ENCODE results near the gene MFRP.

Gene MFRP

GRCh38 chr11:119355091-119355843 lies 8.8 kb upstream of the MFRP start:
- no peak for DNase-seq

GRCh38 chr11:119352857-119353260 lies 6.4 kb upstream of the MFRP start:
- no peak for DNase-seq

DNA sequence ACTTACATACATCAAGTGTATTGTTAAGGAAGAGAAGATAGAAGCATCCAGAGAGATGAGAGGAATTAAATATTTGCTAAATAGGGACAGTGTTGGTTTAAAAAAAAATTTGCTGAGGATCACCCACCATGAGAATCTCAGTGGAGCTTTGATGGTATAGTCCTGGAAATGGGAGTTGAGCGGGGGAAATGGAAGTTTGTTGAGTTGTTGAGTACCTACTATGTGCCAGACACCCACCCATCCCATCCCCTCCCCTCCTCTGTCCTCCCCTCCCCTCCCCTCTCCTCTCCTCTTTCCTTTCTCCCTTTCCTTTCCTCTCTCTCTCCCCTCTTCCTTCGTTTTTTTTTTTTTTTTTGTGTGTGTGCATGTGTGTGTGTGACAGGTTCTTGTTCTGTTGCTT lies 4.7 kb upstream of the MFRP start:
- DNase-seq, result no peak

- no peak for DNase-seq
Measured at GRCh38 chr11:119350302-119350701, 3.8 kb upstream of the MFRP start.

DNA sequence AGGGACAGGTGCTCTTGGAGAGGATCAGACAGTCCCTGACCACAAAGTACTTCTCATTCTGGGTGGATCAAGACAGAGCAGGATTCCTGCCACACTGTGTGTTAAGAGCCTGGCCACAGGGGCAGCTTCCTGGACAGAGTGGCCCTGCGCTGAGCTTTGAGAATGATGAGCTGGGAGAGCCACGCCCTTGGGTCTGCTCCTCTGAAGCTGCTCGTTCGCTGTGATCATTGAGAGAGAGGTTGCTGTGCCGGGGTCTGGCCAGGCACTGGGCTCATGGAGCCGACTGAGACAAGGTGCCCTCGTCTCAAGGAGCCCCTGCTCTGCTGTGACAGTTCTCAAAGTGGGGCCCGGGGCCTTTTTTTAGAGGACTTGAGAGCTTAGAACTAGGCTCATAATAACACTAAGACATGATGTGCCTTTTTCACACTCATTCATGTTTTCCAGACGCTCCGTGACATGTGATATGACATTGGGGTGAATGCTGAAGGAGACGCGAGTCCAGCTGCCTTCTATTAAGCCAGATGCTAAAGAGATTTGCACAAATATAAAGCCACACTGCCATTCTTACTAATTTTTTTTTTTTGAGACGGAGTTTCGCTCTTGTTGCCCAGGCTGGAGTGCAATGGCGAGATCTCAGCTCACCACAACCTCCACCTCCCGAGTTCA lies 1.6 kb upstream of the MFRP start:
- DNase-seq, result peak; percentile 10

DNA sequence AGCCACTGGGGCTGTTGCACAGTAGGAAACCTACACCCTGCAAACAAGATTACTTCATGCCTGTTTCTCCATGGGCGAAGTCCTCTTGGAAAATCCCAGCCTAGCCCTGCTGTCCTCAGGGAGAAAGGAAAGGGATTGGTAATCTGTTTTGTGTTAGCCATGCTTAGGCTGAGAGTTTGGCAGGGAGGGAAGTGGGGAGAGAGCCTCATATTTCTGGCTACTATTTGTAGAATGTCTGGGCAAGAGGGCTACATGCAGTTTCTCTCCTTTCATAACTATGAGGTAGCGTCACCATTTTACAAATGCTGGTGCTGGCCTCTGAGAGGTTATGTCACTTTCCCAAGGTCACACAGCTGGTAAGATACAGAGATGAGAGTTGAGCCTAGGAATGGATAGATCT lies 737 bp upstream of the MFRP start:
- DNase-seq, result peak; percentile 11

- DNase-seq, result peak; percentile 5
Measured at GRCh38 chr11:119345685-119346084, 820 bp downstream of the MFRP start.

DNA sequence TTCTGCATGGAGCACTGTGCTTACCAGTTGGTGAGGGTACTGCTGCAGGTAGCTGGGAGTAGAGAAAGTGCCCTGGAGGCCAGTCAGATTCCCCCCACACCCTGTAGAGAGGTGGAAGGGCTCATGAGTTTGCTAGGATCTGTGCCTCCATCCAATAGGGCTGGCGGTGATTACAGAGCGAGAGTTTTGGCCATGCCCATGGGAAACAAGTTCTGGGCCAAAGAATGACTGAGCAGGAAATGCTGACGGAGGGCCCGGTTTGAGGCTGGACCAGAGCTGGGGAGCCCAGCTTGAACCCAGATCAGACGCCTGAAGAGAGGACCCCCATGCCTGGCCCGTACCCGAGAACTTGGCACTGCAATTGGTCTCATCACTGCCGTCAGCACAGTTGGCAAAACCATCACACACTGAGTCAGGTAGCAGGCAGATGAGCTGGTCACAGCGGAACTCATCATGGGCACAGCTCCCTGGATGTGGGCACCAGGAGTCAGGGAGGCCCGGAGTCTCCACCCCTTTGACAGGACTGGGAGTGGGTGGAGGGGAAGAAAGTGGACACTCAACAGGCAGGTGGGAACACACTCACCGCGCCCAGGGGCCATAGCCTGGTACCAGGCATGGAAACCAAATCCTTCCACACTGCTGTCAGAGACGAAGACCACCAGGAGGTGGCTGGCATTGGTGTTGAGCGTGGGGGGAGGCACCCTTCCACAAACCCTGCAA lies 2.1 kb downstream of the MFRP start:
- DNase-seq, result peak; percentile 16

- DNase-seq, result peak; percentile 26
Measured at GRCh38 chr11:119343726-119344125, 2.8 kb downstream of the MFRP start.

GRCh38 chr11:119342362-119343130 lies 4.0 kb downstream of the MFRP start:
- DNase-seq, result peak; percentile 57

GRCh38 chr11:119342023-119342300 lies 4.5 kb downstream of the MFRP start:
- DNase-seq, result no peak

DNA sequence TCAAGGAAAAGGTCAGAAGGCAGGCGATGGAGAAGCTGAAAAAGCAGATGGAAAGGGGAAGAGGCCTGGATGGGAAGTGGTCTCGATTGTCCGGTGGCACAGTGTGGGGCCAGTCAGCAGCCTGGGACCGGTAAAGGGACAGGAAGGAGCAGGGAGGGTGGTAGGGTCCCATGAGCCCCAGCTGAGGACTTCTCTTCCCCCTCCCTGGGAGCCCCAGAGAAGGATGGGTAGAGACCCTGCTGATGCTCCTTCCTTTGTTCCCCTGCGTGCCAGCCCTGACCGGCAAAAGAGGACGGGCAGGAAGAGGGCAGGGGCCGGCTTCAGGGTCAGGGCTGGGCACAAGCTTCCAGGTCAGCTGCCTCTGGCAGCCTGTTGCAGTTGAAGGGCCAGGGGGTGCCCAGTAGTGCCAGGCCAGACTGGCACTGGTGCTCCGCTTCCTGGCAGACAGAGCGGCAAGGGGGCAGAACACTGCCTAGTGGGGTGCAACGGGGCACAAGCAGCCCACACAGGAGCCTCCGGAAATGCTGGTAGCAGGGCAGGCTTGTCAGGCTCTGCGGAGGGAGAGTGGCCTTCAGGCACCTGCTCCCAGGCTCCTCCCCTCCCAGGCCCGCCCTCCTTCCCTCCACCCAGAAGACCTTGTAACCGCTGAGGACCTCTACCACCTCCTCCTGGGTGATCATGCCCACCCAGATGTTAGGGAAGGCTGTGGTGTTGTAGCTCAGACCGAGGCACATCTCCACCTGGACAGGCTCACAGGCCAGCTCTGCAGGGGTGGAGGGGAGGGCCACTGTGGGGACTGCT lies 5.1 kb downstream of the MFRP start:
- peak; percentile 52 for DNase-seq

GRCh38 chr11:119340335-119341221 lies 5.9 kb downstream of the MFRP start, which contains the start of gene C1QTNF5:
Gene C1QTNF5 (minus strand): TSS chr11:119340883. CDS start chr11:119340397, 486 bp downstream.
- peak; percentile 18 for DNase-seq

DNA sequence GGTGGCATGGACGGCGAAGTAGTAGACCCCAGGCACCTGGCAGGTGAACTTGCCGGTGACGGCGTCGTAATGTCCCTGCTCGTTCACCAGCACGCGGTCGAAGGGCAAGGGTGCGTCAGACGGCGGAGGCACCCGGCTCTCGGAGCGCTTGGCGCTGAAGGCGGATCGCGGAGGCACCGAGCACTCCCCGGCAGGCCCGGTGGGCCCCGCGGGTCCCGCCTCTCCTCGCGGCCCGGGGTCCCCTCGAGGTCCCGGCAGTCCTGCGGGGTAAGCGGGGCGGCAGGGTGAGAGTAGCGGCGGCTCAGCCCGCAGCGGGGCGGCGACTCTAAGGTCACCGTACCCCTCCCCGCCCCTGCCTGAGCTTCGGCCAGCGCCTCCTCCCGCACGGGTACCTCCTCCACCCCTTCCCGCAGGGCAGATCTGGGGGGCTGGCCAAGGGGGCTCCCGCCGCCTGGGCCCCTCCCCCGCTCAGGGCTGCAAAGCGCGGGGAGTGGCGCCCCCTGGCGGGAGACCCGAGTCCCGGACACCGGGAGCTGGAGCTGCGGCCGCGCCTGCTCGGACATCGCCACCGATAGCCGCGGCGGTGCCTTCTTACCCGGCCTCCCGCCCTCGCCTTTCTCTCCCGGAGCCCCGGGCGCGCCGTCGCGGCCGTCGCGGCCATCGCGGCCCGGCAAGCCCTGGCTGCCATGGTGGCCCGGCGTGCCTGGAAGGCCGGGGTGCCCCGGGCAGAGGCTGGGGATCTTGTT lies 6.7 kb downstream of the MFRP start:
- peak; percentile 96 for DNase-seq

DNA sequence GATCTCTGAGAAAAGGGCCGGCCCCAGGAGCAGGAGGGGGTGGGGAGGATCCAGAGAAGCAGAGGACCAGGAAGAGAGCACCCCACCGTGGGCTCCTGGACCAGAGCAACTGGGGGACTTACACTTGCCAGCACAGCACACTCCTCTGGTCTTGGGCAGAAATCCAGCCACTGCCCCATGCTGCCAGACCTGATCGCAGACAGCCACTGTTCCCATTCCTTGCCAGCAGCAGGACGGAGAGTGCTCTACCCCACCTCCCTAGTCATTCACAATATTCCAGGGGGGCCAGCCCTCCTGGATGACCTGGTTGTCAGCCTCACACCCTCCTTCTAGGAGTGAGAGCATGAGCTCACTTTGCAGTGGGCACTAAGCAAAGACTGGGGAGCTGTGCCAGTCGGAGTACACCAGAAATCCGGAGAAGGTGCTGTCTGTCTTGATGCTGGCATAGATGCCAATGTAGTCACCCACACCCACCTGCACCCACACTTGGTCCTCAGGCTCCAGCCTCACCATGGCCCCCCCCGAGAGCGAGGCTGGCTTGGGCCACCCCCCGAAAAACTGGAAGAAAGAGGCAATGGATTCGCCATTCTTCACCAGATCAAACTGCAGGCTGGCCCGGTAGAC lies 7.4 kb downstream of the MFRP start:
- DNase-seq, result peak; percentile 63

DNA sequence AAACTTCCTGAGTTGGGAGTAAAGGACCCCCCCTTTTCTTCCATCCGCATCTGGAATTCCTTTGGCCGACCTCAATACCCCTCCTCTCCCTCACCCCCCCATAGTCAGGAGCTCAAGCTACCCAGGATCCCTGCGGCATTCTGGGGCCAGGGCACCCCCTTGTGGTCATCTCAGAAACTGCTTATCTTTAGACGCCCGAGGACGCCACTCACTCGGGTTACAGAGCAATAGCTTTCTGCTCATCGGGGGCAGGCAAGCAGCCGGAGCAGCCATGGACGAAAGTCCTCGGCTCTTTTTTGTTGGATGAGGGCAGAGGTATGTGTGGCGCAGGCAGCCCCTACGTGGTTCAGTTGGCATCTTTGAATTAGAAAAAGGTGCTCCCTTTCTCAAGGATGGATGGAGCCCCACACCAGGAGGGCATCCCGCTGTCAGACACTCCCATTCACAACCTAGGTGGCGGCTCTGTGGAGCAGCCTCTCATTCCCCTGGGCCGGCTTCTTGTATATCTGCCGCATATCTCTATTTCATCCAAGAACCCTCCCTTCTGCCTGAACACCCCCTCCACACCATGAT lies 8.1 kb downstream of the MFRP start:
- DNase-seq, result peak; percentile 99

DNA sequence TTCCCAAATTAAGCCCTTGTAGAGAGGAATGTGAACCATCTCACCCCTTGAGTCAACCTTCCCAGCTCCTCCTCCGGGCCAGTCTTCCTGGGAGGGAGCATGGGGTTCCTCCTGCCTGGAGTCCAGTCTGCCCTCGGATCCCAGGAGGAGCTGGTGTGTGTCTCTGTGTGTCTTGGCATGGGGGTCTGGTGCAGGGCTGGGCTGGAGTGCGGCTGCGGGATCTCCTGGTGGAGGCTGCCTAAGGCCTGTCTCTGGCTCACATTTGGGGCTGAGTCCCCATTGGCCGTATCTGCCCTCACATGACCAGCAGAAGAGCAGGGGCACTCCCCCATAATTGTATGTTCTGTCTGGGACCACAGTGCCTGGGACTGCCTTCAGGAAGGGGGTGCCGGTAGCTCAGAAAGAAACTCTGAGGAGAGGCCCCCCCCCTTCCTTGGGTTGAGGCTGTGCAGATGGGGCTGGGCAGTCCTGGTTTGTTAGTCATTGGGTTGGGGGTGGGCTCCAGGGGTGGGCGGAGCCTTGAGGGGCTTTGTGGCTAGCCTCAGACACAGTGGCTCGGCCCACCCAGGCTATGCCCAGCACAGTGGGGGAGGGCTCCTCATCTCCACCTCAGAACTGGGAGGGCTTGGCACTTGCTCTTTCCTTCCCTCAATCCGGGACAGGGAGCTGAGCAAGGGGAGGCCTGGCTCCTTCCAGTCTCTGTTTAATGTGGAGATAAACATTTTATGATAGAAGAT lies 8.8 kb downstream of the MFRP start:
- peak; percentile 74 for DNase-seq

GRCh38 chr11:119336744-119337469 lies 9.6 kb downstream of the MFRP start:
- DNase-seq, result peak; percentile 25
